Activated naive CD8-positive, alpha-beta T cell treated with anti-CD3 and anti-CD28 coated beads, Interleukin-2, amount 10 ng/mL, durations not matched to agents 7 days and 5 days (primary cell): ENCODE results near the gene METTL25. TPM values are rescaled to one million over a fixed set of nuclear protein-coding genes. Genes with fewer than 3 reads are reported as not detected.

Experiments used
- ATAC-seq: fragments of 150-1000 bp; cut with Tn5 transposase; one replicate; pipeline ENCODE4 v1.10.0; 2021; ENCODE audit warnings: low read depth, moderate library complexity
- POLR2A ChIA-PET: fragments of 350-600 bp; sonication (Branson Sonifier 250); formaldehyde crosslinking; loops from one replicate; lab custom pipeline; 2021; ENCODE audit warnings: antibody characterized with exemption; lab: Charles Lee
- DNase-seq: peaks from one replicate; pipeline ENCODE4 v3.0.0; 2021
- H3K27ac Mint-ChIP-seq: one replicate; pipeline ENCODE4 v1.8.0; 2022; ENCODE audit warnings: mild to moderate bottlenecking, mixed read lengths
- H3K27me3 Mint-ChIP-seq: one replicate; pipeline ENCODE4 v1.8.0; 2022; ENCODE audit warnings: mild to moderate bottlenecking, moderate library complexity, mixed read lengths
- H3K36me3 Mint-ChIP-seq: one replicate; pipeline ENCODE4 v1.8.0; 2021; ENCODE audit warnings: mild to moderate bottlenecking, mixed read lengths
- H3K4me1 Mint-ChIP-seq: one replicate; pipeline ENCODE4 v1.8.0; 2021; ENCODE audit warnings: mixed read lengths
- H3K4me3 Mint-ChIP-seq: one replicate; pipeline ENCODE4 v1.8.0; 2022; ENCODE audit warnings: mild to moderate bottlenecking, moderate library complexity, mixed read lengths
- H3K9me3 Mint-ChIP-seq: one replicate; pipeline ENCODE4 v1.8.0; 2021; ENCODE audit warnings: mixed read lengths
- total RNA-seq, 2 experiments: library from RNA; stranded (reverse); gene quantifications; one replicate each; pipeline ENCODE4 v1.2.3, GENCODE V29; 2021

METTL25 gene
- total RNA-seq, 2 experiments from 2014 or later = 9.8 to 12.5 TPM

DNA sequence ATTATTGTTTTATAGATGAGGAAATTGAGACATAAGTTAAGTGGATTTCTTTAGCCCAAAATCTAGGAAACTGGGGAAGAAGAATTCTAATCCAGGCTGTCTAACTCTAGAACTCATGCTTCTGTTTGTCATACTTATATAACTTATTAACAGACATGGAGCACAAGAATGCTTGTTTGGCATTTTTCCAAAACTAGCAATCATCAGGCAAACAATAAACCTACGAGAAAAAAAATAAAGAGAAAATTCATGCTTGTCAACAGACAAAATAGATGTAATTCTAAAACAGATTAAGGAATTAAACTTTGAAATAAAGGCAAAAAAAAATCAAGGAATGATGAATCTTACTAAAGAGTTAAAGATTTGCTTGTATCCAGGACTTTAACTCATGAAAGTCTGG lies 103.1 kb downstream of the METTL25 start:
- Mint-ChIP-seq H3K27me3 (no peaks in the 10 kb centered on the region), H3K9me3 (no peaks in the 10 kb centered on the region), H3K36me3 (no peaks in the 10 kb centered on the region), H3K27ac (no peak overlapping the region), H3K4me1 (no peaks in the 10 kb centered on the region), H3K4me3 (no peak overlapping the region)
- POLR2A ChIA-PET = no interaction called here
- DNase-seq (no peak), ATAC-seq (no peak)

DNA sequence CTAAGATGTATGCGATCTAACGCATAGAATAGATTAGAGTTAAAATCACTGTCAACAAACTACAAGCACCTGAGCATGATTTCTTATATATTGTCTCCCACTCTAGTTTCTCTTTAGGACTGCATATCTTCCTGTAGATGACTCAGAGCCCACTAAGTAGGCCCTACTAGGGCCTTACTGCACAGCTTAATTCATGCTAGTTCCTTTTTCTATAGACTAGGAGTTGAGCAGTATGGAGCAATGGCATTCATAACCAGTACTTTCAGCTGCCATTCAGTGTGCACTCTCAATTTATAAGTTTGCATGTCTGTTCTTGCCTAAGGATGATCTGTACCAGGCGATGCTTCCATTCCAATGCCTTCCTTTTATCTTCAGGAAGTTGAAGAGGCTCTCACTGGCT lies 103.5 kb downstream of the METTL25 start:
- H3K4me3 Mint-ChIP-seq = no peak overlapping the region
- no peaks in the 10 kb centered on the region for H3K9me3 Mint-ChIP-seq
- H3K27ac Mint-ChIP-seq = no peak overlapping the region
- no peaks in the 10 kb centered on the region for H3K36me3 Mint-ChIP-seq
- DNase-seq = no peak
- POLR2A ChIA-PET = no interaction called here
- no peaks in the 10 kb centered on the region for H3K27me3 Mint-ChIP-seq
- ATAC-seq = no peak
- H3K4me1 Mint-ChIP-seq = no peaks in the 10 kb centered on the region

DNA sequence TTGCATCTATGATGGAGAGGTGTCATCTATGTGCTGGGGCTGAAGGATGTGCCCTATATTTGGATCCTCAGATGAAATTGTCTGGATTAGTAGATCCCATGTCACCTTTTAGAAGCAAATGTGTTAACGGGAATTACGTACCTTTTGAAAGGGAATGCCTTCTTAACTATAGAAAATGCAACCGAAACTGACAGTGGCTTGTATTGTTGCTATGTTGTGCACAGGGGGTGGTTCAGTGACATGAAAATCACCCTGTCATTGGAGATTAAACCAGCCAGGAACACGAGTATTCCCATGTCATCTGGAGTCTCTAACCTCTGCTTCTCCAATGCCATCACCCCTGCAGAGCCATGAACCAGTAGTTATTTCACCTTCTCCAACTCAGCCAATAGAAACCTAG lies 110.2 kb downstream of the METTL25 start:
- H3K4me1 Mint-ChIP-seq = no peaks in the 10 kb centered on the region
- ATAC-seq (no peak), DNase-seq (no peak)
- H3K36me3 Mint-ChIP-seq = peaks cover 1% of the 10 kb centered on the region
- H3K27me3 Mint-ChIP-seq = no peaks in the 10 kb centered on the region
- H3K27ac Mint-ChIP-seq = no peak overlapping the region
- H3K4me3 Mint-ChIP-seq = no peak overlapping the region
- POLR2A ChIA-PET = no interaction called here
- H3K9me3 Mint-ChIP-seq = peaks cover 2% of the 10 kb centered on the region

DNA sequence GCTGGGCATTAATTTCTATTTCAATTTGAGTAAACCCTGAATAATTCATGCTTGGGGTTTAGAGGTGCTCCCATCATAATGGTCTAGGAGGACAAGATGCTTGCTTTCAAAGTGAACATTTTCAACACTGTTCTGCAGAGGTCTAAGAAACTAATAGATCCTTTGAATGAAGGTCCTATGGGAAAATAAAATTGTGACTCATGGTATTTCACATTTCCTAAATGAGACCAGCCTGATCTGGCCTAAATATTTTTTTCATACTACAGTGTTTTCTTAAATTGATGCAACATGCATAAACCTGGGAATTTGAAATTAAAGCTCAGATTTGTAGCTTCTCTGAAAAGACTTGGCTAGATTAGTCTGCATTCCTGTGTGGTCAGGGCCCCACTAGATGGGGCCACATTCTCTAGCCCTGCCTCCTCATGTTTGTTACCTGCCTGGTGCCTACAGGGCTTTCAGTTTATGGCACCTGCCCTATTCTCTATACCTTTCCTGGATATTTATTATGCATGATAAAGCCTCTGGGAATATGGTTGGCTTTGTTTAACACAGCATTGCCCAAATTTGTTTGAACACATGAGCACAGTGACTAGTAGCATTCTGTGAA lies 112.7 kb downstream of the METTL25 start:
- DNase-seq (no peak), ATAC-seq (no peak)
- Mint-ChIP-seq H3K36me3 (peaks cover 5% of the 10 kb centered on the region), H3K4me3 (no peak overlapping the region), H3K4me1 (no peaks in the 10 kb centered on the region), H3K9me3 (peaks cover 5% of the 10 kb centered on the region), H3K27me3 (no peaks in the 10 kb centered on the region), H3K27ac (no peak overlapping the region)
- POLR2A ChIA-PET = no interaction called here

DNA sequence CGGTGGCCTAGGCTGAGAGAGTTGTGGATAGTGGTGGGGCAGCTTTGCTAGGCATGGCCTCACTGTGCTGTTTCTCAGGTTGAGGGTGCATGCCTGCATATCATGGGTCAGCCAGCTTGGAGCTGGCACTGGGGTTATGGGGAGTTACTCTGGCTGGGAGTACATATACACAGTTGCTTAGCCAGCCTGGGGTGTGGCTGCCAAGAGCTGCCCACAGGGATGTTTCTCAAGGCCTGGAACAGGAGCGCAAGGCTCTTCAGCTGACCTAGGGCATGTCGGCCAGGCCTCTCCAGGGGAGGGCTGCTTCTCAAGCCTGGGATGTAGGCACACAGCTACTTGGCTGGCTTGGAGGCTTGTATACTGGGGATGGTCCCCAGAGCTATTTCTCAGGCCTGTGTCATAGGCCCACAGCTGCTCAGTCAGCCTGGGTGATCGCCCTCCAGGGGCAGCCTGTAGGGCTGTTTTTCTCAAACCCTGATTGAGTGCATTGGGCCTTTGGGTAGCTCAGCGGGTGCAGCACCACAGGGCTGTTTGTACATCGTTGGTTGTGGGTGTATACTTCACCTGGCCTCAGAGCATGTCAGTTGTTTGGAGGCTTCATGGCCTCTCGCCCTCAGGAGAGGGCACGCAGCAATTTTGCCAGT lies 114.9 kb downstream of the METTL25 start:
- Mint-ChIP-seq H3K27ac (no peak overlapping the region), H3K4me1 (no peaks in the 10 kb centered on the region)
- no peak for ATAC-seq

DNA sequence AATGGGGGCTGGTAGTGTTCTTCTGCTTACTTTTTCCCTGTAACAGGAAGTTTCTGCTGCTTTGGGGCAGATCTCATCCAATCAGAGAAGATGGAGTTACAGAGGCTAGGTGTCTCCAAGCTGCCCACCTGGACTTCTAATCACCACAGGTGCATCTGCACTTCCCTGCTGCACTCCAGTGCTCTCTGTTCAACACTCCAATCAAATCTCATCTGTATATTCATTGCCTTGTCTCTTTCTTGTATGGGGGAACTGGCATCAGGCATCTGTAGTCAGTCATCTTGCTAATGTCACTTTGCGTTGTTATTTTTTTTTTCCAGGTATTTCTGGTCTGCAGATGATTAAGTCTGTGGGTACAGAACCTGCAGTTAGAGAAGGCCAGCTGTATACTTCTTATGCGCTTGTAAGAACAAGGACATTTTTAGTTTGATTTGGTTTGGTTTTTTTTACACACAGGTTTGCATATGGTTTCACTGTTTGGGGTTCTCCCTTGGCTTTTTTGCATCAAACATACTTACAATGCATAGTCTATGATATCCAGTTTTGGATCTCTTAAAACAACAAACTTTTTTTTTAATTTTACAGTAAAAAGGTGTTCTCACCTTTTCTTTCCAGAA lies 116.0 kb downstream of the METTL25 start:
- peaks cover 3% of the 10 kb centered on the region for H3K36me3 Mint-ChIP-seq
- no peak for DNase-seq
- H3K9me3 Mint-ChIP-seq = peaks cover 5% of the 10 kb centered on the region
- POLR2A ChIA-PET = no interaction called here
- no peak overlapping the region for H3K4me3 Mint-ChIP-seq
- no peak overlapping the region for H3K27ac Mint-ChIP-seq
- no peaks in the 10 kb centered on the region for H3K4me1 Mint-ChIP-seq
- H3K27me3 Mint-ChIP-seq = no peaks in the 10 kb centered on the region
- ATAC-seq = no peak

More for the DNA sequence above, 114.9 kb downstream of the METTL25 start:
- POLR2A ChIA-PET = no interaction called here
- Mint-ChIP-seq H3K4me3 (no peak overlapping the region), H3K27me3 (no peaks in the 10 kb centered on the region), H3K9me3 (peaks cover 5% of the 10 kb centered on the region), H3K36me3 (peaks cover 3% of the 10 kb centered on the region)
- no peak for DNase-seq

DNA sequence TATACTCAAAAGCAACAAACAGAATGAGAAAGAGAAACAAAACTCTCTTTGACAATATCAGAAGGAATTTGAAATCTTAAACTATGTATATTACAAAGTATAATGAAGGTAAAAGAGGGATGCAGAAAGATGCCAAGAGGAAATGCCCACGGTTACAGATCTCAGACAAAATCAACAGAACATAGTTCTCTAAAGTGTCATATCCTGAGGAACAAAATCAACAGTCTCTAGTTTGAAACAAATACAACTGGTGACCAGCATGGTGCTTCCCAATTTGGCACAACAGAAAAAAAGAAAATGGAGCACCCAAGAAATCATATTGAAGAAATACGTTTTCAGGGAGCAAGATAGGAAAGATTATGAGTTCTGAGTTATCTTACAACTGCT lies 116.5 kb downstream of the METTL25 start:
- DNase-seq (no peak), ATAC-seq (no peak)
- H3K36me3 Mint-ChIP-seq = peaks cover 3% of the 10 kb centered on the region
- no peak overlapping the region for H3K27ac Mint-ChIP-seq
- POLR2A ChIA-PET = no interaction called here
- H3K4me3 Mint-ChIP-seq = no peak overlapping the region
- H3K9me3 Mint-ChIP-seq = peaks cover 5% of the 10 kb centered on the region
- no peaks in the 10 kb centered on the region for H3K4me1 Mint-ChIP-seq
- H3K27me3 Mint-ChIP-seq = no peaks in the 10 kb centered on the region

DNA sequence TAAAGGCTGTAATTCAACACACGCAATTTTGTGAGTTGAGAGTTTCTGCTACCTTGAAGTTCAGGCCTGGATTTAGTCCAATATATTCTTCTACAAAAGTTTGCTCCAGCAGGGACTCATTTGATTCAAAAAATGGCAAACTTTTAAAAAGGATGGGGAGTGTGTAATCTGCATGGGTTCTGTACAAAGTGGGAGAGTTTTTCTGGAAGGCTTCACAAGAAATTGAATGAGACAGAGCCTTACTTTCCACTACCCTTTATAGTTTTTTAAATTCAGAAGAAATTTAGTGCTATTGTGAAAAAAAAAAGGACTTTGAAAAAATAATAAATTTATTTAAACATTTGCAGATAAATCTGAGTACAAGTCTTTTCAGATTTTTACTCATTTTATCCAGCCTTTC lies 116.9 kb downstream of the METTL25 start:
- no peaks in the 10 kb centered on the region for H3K27me3 Mint-ChIP-seq
- peaks cover 5% of the 10 kb centered on the region for H3K9me3 Mint-ChIP-seq
- peaks cover 3% of the 10 kb centered on the region for H3K36me3 Mint-ChIP-seq
- no peak for ATAC-seq
- H3K4me1 Mint-ChIP-seq = no peaks in the 10 kb centered on the region
- no peak overlapping the region for H3K4me3 Mint-ChIP-seq
- POLR2A ChIA-PET = no interaction called here
- H3K27ac Mint-ChIP-seq = no peak overlapping the region
- no peak for DNase-seq

DNA sequence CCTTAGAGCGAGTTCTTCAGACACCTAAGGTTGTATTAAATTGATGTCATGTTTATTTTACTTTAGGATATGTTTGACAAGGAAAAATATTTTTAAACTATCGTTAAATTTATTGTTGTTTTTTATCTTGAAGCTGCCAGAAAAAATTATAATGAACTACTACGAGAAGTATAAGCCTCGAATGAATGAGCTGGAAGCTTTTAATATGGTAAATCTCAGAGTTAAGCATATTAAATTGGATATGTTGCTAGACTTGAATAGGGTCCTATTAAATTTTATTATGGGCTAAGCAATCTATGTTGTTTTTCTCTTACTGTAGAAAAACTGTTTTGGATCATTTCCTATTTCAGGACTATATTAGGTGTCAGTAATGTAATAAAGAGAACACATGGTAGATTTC lies 118.2 kb downstream of the METTL25 start:
- no peak for DNase-seq
- Mint-ChIP-seq H3K9me3 (peaks cover 5% of the 10 kb centered on the region), H3K4me1 (no peaks in the 10 kb centered on the region), H3K27me3 (no peaks in the 10 kb centered on the region), H3K36me3 (peaks cover 3% of the 10 kb centered on the region), H3K27ac (no peak overlapping the region), H3K4me3 (no peak overlapping the region)
- POLR2A ChIA-PET = no interaction called here
- ATAC-seq = no peak

DNA sequence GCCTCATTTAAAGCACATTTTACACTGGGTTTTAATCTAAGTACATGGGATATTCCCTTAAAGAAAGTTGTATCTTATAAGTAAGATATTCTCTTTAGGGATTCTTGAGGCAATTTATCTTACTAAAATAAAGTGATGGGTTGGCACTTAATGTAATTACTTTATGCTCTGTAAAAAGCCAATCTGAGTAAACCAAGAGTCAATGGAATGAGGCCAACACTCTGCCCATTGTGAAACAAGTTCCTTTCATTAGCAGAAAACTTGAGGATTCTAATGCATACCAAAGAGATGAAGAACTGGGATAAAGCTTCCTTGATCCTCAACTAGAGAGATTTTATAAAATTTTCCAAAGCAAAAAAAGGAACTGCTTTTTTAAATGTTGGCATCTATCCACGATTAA lies 121.2 kb downstream of the METTL25 start:
- Mint-ChIP-seq H3K4me3 (no peak overlapping the region), H3K36me3 (no peaks in the 10 kb centered on the region), H3K4me1 (no peaks in the 10 kb centered on the region), H3K27me3 (no peaks in the 10 kb centered on the region), H3K27ac (no peak overlapping the region), H3K9me3 (peaks cover 5% of the 10 kb centered on the region)
- POLR2A ChIA-PET = no interaction called here
- DNase-seq = no peak
- ATAC-seq = no peak

DNA sequence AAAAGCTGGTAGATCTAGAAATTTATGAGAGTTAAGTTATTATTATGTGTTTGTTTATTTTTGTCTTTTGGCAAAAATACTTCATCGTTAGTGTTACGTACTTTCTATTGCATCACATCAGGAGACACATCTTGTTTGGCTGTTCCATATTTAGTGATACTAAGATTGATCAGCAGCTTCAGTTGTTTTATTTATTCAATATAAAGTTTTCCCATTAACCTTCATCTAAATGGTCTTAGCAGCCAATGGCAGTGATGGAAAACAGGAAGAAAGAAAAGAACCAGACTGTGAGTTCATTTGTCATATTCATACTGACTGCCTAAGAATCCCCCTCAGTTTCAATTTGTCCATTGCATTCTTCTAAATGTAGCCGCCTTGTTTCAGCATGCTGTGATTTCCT lies 122.3 kb downstream of the METTL25 start:
- H3K4me1 Mint-ChIP-seq = no peaks in the 10 kb centered on the region
- DNase-seq (no peak), ATAC-seq (no peak)
- H3K36me3 Mint-ChIP-seq = no peaks in the 10 kb centered on the region
- H3K4me3 Mint-ChIP-seq = no peak overlapping the region
- POLR2A ChIA-PET = no interaction called here
- no peak overlapping the region for H3K27ac Mint-ChIP-seq
- H3K9me3 Mint-ChIP-seq = peaks cover 10% of the 10 kb centered on the region
- no peaks in the 10 kb centered on the region for H3K27me3 Mint-ChIP-seq

DNA sequence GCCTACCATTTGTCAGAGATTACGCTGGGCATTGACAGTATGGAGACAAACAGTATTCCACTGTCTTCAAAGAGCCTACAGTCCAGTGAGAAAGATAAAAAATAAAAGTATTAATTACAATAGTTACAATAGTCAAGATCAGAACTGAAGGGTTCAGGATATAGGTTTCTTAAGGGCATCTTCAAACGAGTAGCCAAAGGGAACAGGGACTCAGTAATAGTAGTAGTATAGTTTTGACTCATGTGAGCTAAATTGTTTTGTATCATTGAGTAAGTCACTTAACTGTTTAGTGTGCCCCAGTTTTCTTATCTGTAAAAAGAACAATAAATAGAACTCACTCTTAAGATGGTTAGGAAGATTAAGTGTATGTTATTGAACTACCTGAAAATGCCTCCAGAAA lies 123.6 kb downstream of the METTL25 start:
- no peaks in the 10 kb centered on the region for H3K27me3 Mint-ChIP-seq
- H3K9me3 Mint-ChIP-seq = peaks cover 11% of the 10 kb centered on the region
- no peaks in the 10 kb centered on the region for H3K36me3 Mint-ChIP-seq
- ATAC-seq (no peak), DNase-seq (no peak)
- POLR2A ChIA-PET = no interaction called here
- no peaks in the 10 kb centered on the region for H3K4me1 Mint-ChIP-seq
- no peak overlapping the region for H3K27ac Mint-ChIP-seq
- H3K4me3 Mint-ChIP-seq = no peak overlapping the region

DNA sequence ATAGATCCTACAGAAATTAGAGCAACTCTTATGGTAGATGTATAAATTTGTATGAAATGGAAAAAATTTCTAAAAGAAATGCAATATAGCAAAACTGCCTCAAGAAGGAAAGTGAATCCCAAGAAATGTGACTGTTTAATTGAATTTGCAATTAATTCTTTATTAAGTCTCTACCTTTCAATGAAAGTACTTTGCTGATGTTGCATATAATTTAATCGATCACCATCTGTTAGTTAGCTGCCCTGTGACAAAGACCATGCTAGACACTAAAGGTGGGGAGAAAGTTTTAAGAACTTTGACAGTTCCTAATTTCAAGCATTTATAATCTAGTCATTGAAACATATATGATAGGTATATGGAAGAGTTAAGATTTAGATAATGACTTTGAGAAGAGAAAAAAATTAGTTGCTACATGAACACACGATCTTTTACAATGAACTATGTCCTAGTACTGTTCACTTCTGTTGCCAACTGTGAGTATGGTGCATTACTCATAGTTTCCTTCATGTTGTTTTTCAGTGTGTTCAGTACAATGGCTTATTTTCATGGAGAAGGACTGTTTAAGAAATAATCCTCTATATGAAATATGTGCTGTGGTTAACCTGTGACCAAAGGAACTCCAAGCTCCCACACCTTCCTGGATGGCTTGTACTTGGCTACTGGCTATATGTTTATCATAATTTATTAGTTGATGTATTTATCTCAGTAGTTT lies 128.4 kb downstream of the METTL25 start:
- H3K4me3 Mint-ChIP-seq = no peak overlapping the region
- H3K4me1 Mint-ChIP-seq = no peaks in the 10 kb centered on the region
- H3K27ac Mint-ChIP-seq = no peak overlapping the region
- POLR2A ChIA-PET = no interaction called here
- ATAC-seq (no peak), DNase-seq (no peak)
- peaks cover 21% of the 10 kb centered on the region for H3K9me3 Mint-ChIP-seq
- no peaks in the 10 kb centered on the region for H3K27me3 Mint-ChIP-seq
- H3K36me3 Mint-ChIP-seq = no peaks in the 10 kb centered on the region

DNA sequence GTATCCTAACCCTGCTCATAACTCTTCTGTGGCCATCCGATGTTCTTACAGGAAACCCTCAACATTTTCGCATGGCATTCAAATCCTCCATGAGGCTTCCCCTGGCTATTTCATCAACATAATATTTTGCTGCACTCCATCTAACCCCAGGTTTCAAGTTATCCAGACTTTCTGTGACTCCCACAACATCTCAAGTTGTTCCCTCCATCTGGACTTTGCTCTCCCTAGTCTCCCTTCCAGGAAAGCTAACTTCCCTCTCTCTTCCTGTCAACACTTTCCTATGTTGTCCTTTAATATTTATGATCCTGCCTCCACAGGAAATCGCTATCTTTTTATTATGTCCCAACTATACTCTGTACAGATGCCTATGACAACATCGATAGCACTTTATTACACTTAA lies 146.1 kb downstream of the METTL25 start:
- no peaks in the 10 kb centered on the region for H3K27me3 Mint-ChIP-seq
- ATAC-seq = no peak
- peaks cover under 1% of the 10 kb centered on the region for H3K9me3 Mint-ChIP-seq
- no peak overlapping the region for H3K4me3 Mint-ChIP-seq
- no peaks in the 10 kb centered on the region for H3K36me3 Mint-ChIP-seq
- no peaks in the 10 kb centered on the region for H3K4me1 Mint-ChIP-seq
- no peak for DNase-seq
- no peak overlapping the region for H3K27ac Mint-ChIP-seq
- POLR2A ChIA-PET = no interaction called here
